Tibial nerve (tissue), 4 donors: ENCODE measurements around the gene JAG2.

Experiments used
- CTCF ChIP-seq, 5 experiments: fragments of 200-600 bp in 3 of 5; fragments of 450-650 bp in 2 of 5; sonication (generic) in 3 of 5; IDR thresholded peaks; one replicate each; pipeline ENCODE4 v1.5.1; 2016 to 2019; ENCODE audit warnings: antibody characterized with exemption in 5 of 5, mild to moderate bottlenecking in 3 of 5, moderate library complexity in 2 of 5
- EP300 ChIP-seq, 2 donors: sonication (generic); formaldehyde crosslinking; IDR thresholded peaks; one replicate each; pipeline ENCODE4 v1.6.1; 2017; ENCODE audit warnings: antibody characterized with exemption in 2 of 2, mild to moderate bottlenecking in 1 of 2

DNA sequence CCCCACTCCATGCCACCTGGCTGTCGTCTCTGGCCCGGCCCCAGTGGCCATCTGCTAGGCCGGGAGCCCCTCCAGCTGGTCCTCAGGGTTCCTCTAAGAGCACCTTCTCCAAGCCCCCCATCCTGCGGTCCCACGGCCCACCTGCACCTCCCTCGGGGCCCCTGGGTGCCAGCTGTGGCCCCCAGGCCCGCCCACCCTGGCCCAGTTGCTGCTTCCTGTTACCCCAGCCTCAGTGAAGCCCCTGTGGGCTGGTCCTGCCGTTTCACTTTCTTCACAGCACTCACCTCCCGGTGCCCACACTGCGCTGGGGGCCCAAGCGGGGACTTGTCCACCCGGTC, 40.1 kb upstream of the JAG2 start:
- TF ChIP-seq CTCF (IDR thresholded peaks at IDR 0.05) (no peak), EP300 (IDR thresholded peaks at IDR 0.05) (no peak)
